ENCODE measurements around the gene PTPRN2.
A peak's percentile ranks its signal among the peaks of the same experiment; 100 is the strongest.

The PTPRN2 gene

GRCh38 chr7:158495786-158496185 is 91.8 kb downstream of the PTPRN2 start:
- ATAC-seq (replicated peaks) (no peak), DNase-seq (no peak)
- Mint-ChIP-seq H3K4me3 (no peak overlapping the region), H3K36me3 (ENCODE audit: insufficient read depth) (no peaks in the 10 kb centered on the region), H3K4me1 (ENCODE audit: low read depth in 2 of 2) (peaks cover 4% of the 10 kb centered on the region in 2 donors), H3K27me3 (peaks cover 7 to 21% of the 10 kb centered on the region in 2 donors), H3K27ac (peak overlapping the region in 1 of 2 donors; percentile 60), H3K9me3 (no peaks in the 10 kb centered on the region)

- Mint-ChIP-seq H3K27ac (peak overlapping the region in 1 of 2 donors; percentile 60), H3K4me1 (ENCODE audit: low read depth in 2 of 2) (peaks cover 4% of the 10 kb centered on the region in 2 donors), H3K27me3 (peaks cover 7 to 21% of the 10 kb centered on the region in 2 donors), H3K36me3 (ENCODE audit: insufficient read depth) (no peaks in the 10 kb centered on the region), H3K9me3 (no peaks in the 10 kb centered on the region), H3K4me3 (no peak overlapping the region)
- DNase-seq = no peak
- ATAC-seq (replicated peaks) = no peak
Observed at GRCh38 chr7:158495216-158495615, 92.4 kb downstream of the PTPRN2 start.

- Mint-ChIP-seq H3K27me3 (peaks cover 7 to 21% of the 10 kb centered on the region in 2 donors), H3K9me3 (no peaks in the 10 kb centered on the region), H3K27ac (no peak overlapping the region), H3K4me1 (ENCODE audit: low read depth in 2 of 2) (peaks cover 4% of the 10 kb centered on the region in 2 donors), H3K4me3 (no peak overlapping the region), H3K36me3 (ENCODE audit: insufficient read depth) (no peaks in the 10 kb centered on the region)
- DNase-seq (no peak), ATAC-seq (replicated peaks) (no peak)
Observed at GRCh38 chr7:158494643-158495042, 93.0 kb downstream of the PTPRN2 start.

- H3K4me3 Mint-ChIP-seq = no peak overlapping the region
- H3K36me3 Mint-ChIP-seq (ENCODE audit: insufficient read depth) = no peaks in the 10 kb centered on the region
- peaks cover 7 to 21% of the 10 kb centered on the region in 2 donors for H3K27me3 Mint-ChIP-seq
- H3K9me3 Mint-ChIP-seq = no peaks in the 10 kb centered on the region
- peaks cover 4% of the 10 kb centered on the region in 2 donors for H3K4me1 Mint-ChIP-seq (ENCODE audit: low read depth in 2 of 2)
- DNase-seq (no peak), ATAC-seq (replicated peaks) (no peak)
- H3K27ac Mint-ChIP-seq = no peak overlapping the region
Observed at GRCh38 chr7:158494162-158494586, 93.4 kb downstream of the PTPRN2 start.

GRCh38 chr7:158492367-158492764 is 95.3 kb downstream of the PTPRN2 start:
- ATAC-seq (replicated peaks) (no peak), DNase-seq (no peak)
- H3K36me3 Mint-ChIP-seq (ENCODE audit: insufficient read depth) = no peaks in the 10 kb centered on the region
- H3K4me1 Mint-ChIP-seq (ENCODE audit: low read depth in 2 of 2) = peaks cover 4% of the 10 kb centered on the region in 2 donors
- no peak overlapping the region for H3K4me3 Mint-ChIP-seq
- H3K27me3 Mint-ChIP-seq = peaks cover 7 to 10% of the 10 kb centered on the region in 2 donors
- H3K27ac Mint-ChIP-seq = no peak overlapping the region
- no peaks in the 10 kb centered on the region for H3K9me3 Mint-ChIP-seq

GRCh38 chr7:158491094-158491493 is 96.5 kb downstream of the PTPRN2 start:
- Mint-ChIP-seq H3K27me3 (peaks cover 7 to 8% of the 10 kb centered on the region in 2 donors), H3K4me3 (no peak overlapping the region), H3K4me1 (ENCODE audit: low read depth in 2 of 2) (peaks cover 4% of the 10 kb centered on the region in 2 donors), H3K36me3 (ENCODE audit: insufficient read depth) (no peaks in the 10 kb centered on the region), H3K27ac (no peak overlapping the region), H3K9me3 (no peaks in the 10 kb centered on the region)
- ATAC-seq (replicated peaks) (no peak), DNase-seq (no peak)

GRCh38 chr7:158490171-158490782 is 97.3 kb downstream of the PTPRN2 start:
- DNase-seq (no peak), ATAC-seq (replicated peaks) (no peak)
- peaks cover under 1 to 4% of the 10 kb centered on the region in 2 donors for H3K4me1 Mint-ChIP-seq (ENCODE audit: low read depth in 2 of 2)
- H3K9me3 Mint-ChIP-seq = no peaks in the 10 kb centered on the region
- no peaks in the 10 kb centered on the region for H3K36me3 Mint-ChIP-seq (ENCODE audit: insufficient read depth)
- H3K27me3 Mint-ChIP-seq = peaks cover under 1 to 1% of the 10 kb centered on the region in 2 donors
- no peak overlapping the region for H3K27ac Mint-ChIP-seq
- no peak overlapping the region for H3K4me3 Mint-ChIP-seq

GRCh38 chr7:158489462-158490155 is 98.0 kb downstream of the PTPRN2 start:
- DNase-seq (no peak), ATAC-seq (replicated peaks) (no peak)
- no peak overlapping the region for H3K4me3 Mint-ChIP-seq
- no peaks in the 10 kb centered on the region for H3K27me3 Mint-ChIP-seq
- H3K9me3 Mint-ChIP-seq = no peaks in the 10 kb centered on the region
- H3K36me3 Mint-ChIP-seq (ENCODE audit: insufficient read depth) = no peaks in the 10 kb centered on the region
- H3K4me1 Mint-ChIP-seq (ENCODE audit: low read depth in 2 of 2) = no peaks in the 10 kb centered on the region
- H3K27ac Mint-ChIP-seq = no peak overlapping the region

- no peak overlapping the region for H3K27ac Mint-ChIP-seq
Observed at GRCh38 chr7:158488181-158488971, 99.2 kb downstream of the PTPRN2 start.

GRCh38 chr7:158487631-158488151 is 99.9 kb downstream of the PTPRN2 start:
- no peaks in the 10 kb centered on the region for H3K9me3 Mint-ChIP-seq
- no peak for ATAC-seq (replicated peaks)
- no peaks in the 10 kb centered on the region for H3K4me1 Mint-ChIP-seq (ENCODE audit: low read depth in 2 of 2)
- H3K4me3 Mint-ChIP-seq = no peak overlapping the region
- H3K36me3 Mint-ChIP-seq (ENCODE audit: insufficient read depth) = no peaks in the 10 kb centered on the region
- DNase-seq = no peak
- no peak overlapping the region for H3K27ac Mint-ChIP-seq
- no peaks in the 10 kb centered on the region for H3K27me3 Mint-ChIP-seq

More at GRCh38 chr7:158488181-158488971, 99.2 kb downstream of the PTPRN2 start:
- no peaks in the 10 kb centered on the region for H3K9me3 Mint-ChIP-seq
- ATAC-seq (replicated peaks) (no peak), DNase-seq (no peak)
- H3K27me3 Mint-ChIP-seq = no peaks in the 10 kb centered on the region
- no peaks in the 10 kb centered on the region for H3K36me3 Mint-ChIP-seq (ENCODE audit: insufficient read depth)
- no peaks in the 10 kb centered on the region for H3K4me1 Mint-ChIP-seq (ENCODE audit: low read depth in 2 of 2)
- H3K4me3 Mint-ChIP-seq = no peak overlapping the region

- DNase-seq (no peak), ATAC-seq (replicated peaks) (no peak)
- Mint-ChIP-seq H3K9me3 (no peaks in the 10 kb centered on the region), H3K4me1 (ENCODE audit: low read depth in 2 of 2) (no peaks in the 10 kb centered on the region), H3K27me3 (no peaks in the 10 kb centered on the region), H3K27ac (no peak overlapping the region), H3K36me3 (ENCODE audit: insufficient read depth) (no peaks in the 10 kb centered on the region), H3K4me3 (no peak overlapping the region)
Observed at GRCh38 chr7:158486919-158487318, 100.7 kb downstream of the PTPRN2 start.

- Mint-ChIP-seq H3K36me3 (ENCODE audit: insufficient read depth) (no peaks in the 10 kb centered on the region), H3K4me3 (no peak overlapping the region), H3K27ac (no peak overlapping the region)
Observed at GRCh38 chr7:158484801-158485531, 102.7 kb downstream of the PTPRN2 start.

GRCh38 chr7:158482480-158482879 is 105.1 kb downstream of the PTPRN2 start:
- Mint-ChIP-seq H3K4me3 (no peak overlapping the region), H3K36me3 (ENCODE audit: insufficient read depth) (no peaks in the 10 kb centered on the region), H3K27ac (no peak overlapping the region), H3K27me3 (peaks cover 7 to 11% of the 10 kb centered on the region in 2 donors), H3K9me3 (no peaks in the 10 kb centered on the region), H3K4me1 (ENCODE audit: low read depth in 2 of 2) (no peaks in the 10 kb centered on the region)
- ATAC-seq (replicated peaks) (no peak), DNase-seq (no peak)

More at GRCh38 chr7:158484801-158485531, 102.7 kb downstream of the PTPRN2 start:
- ATAC-seq (replicated peaks) (no peak), DNase-seq (no peak)
- no peaks in the 10 kb centered on the region for H3K9me3 Mint-ChIP-seq
- H3K4me1 Mint-ChIP-seq (ENCODE audit: low read depth in 2 of 2) = no peaks in the 10 kb centered on the region
- no peaks in the 10 kb centered on the region for H3K27me3 Mint-ChIP-seq

All from effector memory CD8-positive, alpha-beta T cell (primary cell).